GM12875 (cell line): ENCODE measurements around the gene CABLES1.
"Not testable (repeated sequence)": the region's sequence is repeated elsewhere in the genome, so short reads cannot be mapped to it uniquely, and the experiment has no call there.

ENCODE experiments used
- H3K4me3 ChIP-seq: one replicate; pipeline ENCODE4 v1.5.1; 2011; ENCODE audit warnings: low read depth, low read length, control low read depth
- TF ChIP-seq, protein P1 (sequence below): IDR thresholded peaks from 2 replicates; pipeline ENCODE4 v1.5.1; 2011; ENCODE audit warnings: low read depth, mild to moderate bottlenecking, control low read depth, inconsistent platforms, low read length, moderate library complexity, borderline replicate concordance; ENCODE audit not compliant: insufficient read depth

The CABLES1 gene

GRCh38 chr18:23095463-23095862, 39.8 kb upstream of the CABLES1 start:
- TF ChIP-seq, protein P1, sequence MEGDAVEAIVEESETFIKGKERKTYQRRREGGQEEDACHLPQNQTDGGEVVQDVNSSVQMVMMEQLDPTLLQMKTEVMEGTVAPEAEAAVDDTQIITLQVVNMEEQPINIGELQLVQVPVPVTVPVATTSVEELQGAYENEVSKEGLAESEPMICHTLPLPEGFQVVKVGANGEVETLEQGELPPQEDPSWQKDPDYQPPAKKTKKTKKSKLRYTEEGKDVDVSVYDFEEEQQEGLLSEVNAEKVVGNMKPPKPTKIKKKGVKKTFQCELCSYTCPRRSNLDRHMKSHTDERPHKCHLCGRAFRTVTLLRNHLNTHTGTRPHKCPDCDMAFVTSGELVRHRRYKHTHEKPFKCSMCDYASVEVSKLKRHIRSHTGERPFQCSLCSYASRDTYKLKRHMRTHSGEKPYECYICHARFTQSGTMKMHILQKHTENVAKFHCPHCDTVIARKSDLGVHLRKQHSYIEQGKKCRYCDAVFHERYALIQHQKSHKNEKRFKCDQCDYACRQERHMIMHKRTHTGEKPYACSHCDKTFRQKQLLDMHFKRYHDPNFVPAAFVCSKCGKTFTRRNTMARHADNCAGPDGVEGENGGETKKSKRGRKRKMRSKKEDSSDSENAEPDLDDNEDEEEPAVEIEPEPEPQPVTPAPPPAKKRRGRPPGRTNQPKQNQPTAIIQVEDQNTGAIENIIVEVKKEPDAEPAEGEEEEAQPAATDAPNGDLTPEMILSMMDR: no peak
- no peak overlapping the region for H3K4me3 ChIP-seq

DNA sequence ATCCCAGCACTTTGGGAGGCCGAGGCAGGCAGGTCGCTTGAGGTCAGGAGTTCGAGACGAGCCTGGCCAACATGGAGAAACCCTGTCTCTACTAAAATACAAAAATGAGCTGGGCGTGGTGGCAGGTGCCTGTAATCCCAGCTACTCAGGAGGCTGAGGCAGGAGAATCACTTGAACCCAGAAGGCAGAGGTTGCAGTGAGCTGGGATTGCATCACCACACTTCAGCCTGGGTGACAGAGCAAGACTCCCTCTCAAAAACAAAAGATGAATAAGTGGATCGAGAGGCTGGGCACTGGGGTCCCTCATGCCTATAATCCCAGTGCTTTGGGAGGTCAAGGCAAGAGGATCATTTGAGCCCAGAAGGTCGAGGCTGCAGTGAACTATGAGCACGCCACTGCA, 38.3 kb upstream of the CABLES1 start:
- not testable (repeated sequence) for H3K4me3 ChIP-seq

DNA sequence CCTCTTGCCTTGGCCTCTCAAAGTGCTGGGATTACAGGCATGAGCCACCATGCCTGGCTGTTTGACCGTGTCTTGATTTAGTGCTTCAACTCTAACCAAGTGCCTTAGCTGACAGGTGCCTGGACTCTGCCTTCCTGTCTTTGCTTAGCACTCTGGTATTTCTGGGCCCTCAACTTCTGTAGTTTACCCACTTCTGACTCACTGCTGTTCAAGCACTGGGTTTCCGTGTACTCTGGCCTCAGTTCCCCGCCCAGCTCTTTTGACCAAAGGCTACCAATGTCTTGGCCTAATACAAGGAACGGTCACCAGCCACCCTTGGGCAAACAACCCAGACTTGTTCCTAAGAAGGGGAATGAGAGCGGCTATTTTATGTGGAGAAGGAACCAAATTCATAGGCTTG, 35.7 kb upstream of the CABLES1 start:
- TF ChIP-seq, protein P1: no peak
- H3K4me3 ChIP-seq: no peak overlapping the region

DNA sequence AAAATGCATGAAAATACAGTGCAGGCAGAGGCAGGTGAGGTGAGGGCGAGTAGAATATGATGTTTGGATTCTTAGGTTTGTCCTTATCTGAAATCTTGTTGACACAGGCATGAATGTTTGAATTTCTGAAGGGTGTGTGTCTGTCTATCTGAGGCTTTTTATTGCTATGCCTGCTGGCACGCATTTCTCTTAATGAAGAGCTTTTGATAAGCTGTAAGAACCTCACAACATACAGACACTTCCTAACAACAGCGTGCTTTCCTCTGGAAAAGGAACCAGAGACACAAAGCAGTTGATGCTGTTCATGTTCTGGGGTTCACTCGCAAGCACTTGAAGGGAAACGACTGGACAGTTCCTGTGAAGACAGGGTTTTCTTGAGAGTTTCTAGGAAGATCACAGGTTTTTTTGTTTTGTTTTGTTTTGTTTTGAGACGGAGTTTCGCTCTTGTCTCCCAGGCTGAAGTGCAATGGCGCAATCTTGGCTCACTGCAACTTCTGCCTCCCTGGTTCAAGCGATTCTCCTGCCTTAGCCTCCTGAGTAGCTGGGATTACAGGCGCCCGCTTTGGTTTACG, 33.3 kb upstream of the CABLES1 start:
- H3K4me3 ChIP-seq: no peak overlapping the region
- TF ChIP-seq, protein P1: no peak

- TF ChIP-seq, protein P1: no peak
- H3K4me3 ChIP-seq: no peak overlapping the region
Observed at GRCh38 chr18:23102493-23103261, 32.6 kb upstream of the CABLES1 start.

GRCh38 chr18:23103449-23103848, 31.8 kb upstream of the CABLES1 start:
- TF ChIP-seq, protein P1: no peak
- no peak overlapping the region for H3K4me3 ChIP-seq

GRCh38 chr18:23105030-23105429, 30.3 kb upstream of the CABLES1 start:
- H3K4me3 ChIP-seq: no peak overlapping the region
- TF ChIP-seq, protein P1: no peak
